Measurements from ENCODE around the gene N4BP2L2.

- no peak for TF ChIP-seq CTCF (IDR thresholded peaks at IDR 0.05; ENCODE audit: borderline replicate concordance, extremely low read depth, low read length, poor library complexity, severe bottlenecking)
- no peak for TF ChIP-seq EZH2 (IDR thresholded peaks at IDR 0.05; ENCODE audit: borderline replicate concordance, low read depth, low read length, severe bottlenecking)
Observed at GRCh38 chr13:32537580-32538142, 934 bp downstream of the N4BP2L2 start.
